ENCODE data around the gene TRIM68.

The TRIM68 gene

DNA sequence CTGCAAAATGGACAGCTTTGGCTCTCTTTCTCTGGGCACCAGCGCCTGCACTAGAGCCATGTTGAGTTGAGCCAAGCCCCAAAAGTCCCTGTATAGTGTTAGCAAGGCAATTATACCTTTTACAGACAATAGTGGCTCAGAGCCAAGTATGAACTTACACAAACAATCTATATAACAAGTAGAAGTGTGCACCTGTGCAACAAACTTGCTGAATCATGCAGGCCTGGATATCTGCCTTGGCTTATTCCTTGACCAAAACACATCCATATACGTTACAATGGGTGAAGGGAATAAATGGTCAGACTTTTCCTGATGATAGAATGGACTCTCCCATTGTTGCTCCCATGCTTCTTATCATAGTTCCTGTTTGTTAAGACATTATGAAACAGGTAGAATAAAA is 30.3 kb downstream of the TRIM68 start:
- H3K4me3 ChIP-seq (ENCODE audit: low read depth, low read length), result no peak overlapping the region
- no peak for DNase-seq (ENCODE audit: low read depth)
- TF ChIP-seq, protein P1, sequence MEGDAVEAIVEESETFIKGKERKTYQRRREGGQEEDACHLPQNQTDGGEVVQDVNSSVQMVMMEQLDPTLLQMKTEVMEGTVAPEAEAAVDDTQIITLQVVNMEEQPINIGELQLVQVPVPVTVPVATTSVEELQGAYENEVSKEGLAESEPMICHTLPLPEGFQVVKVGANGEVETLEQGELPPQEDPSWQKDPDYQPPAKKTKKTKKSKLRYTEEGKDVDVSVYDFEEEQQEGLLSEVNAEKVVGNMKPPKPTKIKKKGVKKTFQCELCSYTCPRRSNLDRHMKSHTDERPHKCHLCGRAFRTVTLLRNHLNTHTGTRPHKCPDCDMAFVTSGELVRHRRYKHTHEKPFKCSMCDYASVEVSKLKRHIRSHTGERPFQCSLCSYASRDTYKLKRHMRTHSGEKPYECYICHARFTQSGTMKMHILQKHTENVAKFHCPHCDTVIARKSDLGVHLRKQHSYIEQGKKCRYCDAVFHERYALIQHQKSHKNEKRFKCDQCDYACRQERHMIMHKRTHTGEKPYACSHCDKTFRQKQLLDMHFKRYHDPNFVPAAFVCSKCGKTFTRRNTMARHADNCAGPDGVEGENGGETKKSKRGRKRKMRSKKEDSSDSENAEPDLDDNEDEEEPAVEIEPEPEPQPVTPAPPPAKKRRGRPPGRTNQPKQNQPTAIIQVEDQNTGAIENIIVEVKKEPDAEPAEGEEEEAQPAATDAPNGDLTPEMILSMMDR (IDR thresholded peaks at IDR 0.05; ENCODE audit: low read depth, low read length, missing control alignments), result no peak

GRCh38 chr11:4576880-4577279 is 31.2 kb downstream of the TRIM68 start:
- DNase-seq (ENCODE audit: low read depth), result no peak
- H3K4me3 ChIP-seq (ENCODE audit: low read depth, low read length), result no peak overlapping the region
- TF ChIP-seq, protein P1 (IDR thresholded peaks at IDR 0.05; ENCODE audit: low read depth, low read length, missing control alignments), result no peak

- H3K4me3 ChIP-seq (ENCODE audit: low read depth, low read length), result no peak overlapping the region
- TF ChIP-seq, protein P1 (IDR thresholded peaks at IDR 0.05; ENCODE audit: low read depth, low read length, missing control alignments), result no peak
- DNase-seq (ENCODE audit: low read depth), result no peak
Observed at GRCh38 chr11:4569075-4569474, 39.0 kb downstream of the TRIM68 start.

GRCh38 chr11:4565371-4565770 is 42.7 kb downstream of the TRIM68 start:
- no peak for DNase-seq (ENCODE audit: low read depth)
- TF ChIP-seq, protein P1 (IDR thresholded peaks at IDR 0.05; ENCODE audit: low read depth, low read length, missing control alignments), result no peak
- H3K4me3 ChIP-seq (ENCODE audit: low read depth, low read length), result no peak overlapping the region

- no peak for DNase-seq (ENCODE audit: low read depth)
- TF ChIP-seq, protein P1 (IDR thresholded peaks at IDR 0.05; ENCODE audit: low read depth, low read length, missing control alignments), result no peak
- H3K4me3 ChIP-seq (ENCODE audit: low read depth, low read length), result no peak overlapping the region
Observed at GRCh38 chr11:4560467-4560866, 47.6 kb downstream of the TRIM68 start.

DNA sequence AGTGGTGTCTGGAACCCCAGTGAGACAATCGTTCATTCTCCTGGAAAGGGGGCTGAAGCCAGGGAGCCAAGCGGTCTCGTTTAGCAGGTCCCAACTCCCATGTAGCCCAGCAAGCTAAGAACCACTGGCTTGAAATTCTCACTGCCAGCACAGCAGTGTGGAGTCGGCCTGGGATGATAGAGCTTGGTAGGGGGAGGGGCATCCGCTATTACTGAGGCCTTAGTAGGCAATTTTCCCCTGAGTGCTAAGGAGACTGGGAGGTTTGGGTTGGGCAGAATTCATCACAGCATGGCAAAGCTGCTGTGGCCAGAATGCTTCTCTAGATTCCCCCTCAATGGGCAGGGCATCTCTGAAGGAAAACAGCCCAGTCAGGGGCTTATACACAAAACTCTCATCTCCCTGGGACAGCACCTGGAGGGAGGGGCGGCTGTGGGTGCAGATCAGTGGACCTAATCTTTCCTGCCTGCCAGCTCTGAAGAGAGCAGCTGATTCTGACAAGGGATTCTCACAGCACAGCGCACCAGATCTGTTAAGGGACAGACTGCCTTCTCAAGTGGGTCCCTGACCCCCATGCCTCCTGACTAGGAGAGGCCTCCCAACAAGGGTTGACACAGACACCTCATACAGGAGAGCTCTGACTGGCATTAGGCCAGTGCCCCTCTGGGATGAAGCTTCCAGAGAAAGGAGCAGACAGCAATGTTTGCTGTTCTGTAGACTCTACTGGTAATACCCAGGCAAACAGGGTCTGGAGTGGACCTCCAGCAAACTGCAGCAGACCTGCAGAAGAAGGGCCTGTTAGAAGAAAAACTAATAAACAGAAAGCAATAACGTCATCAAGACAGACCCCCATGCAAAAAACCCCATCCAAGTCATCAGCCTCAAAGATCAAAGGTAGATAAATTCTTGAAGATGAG is 48.2 kb downstream of the TRIM68 start:
- H3K4me3 ChIP-seq (ENCODE audit: low read depth, low read length), result no peak overlapping the region
- no peak for DNase-seq (ENCODE audit: low read depth)
- TF ChIP-seq, protein P1 (IDR thresholded peaks at IDR 0.05; ENCODE audit: low read depth, low read length, missing control alignments), result no peak
